ENCODE data around the gene CNNM3.
A peak's percentile ranks its signal among the peaks of the same experiment; 100 is the strongest.

CNNM3 gene

GRCh38 chr2:96866986-96867755 lies 51.1 kb downstream of the CNNM3 start:
- no peak for DNase-seq

- DNase-seq: no peak
These were observed 51.9 kb downstream of the CNNM3 start for GRCh38 chr2:96867756-96868554.

DNA sequence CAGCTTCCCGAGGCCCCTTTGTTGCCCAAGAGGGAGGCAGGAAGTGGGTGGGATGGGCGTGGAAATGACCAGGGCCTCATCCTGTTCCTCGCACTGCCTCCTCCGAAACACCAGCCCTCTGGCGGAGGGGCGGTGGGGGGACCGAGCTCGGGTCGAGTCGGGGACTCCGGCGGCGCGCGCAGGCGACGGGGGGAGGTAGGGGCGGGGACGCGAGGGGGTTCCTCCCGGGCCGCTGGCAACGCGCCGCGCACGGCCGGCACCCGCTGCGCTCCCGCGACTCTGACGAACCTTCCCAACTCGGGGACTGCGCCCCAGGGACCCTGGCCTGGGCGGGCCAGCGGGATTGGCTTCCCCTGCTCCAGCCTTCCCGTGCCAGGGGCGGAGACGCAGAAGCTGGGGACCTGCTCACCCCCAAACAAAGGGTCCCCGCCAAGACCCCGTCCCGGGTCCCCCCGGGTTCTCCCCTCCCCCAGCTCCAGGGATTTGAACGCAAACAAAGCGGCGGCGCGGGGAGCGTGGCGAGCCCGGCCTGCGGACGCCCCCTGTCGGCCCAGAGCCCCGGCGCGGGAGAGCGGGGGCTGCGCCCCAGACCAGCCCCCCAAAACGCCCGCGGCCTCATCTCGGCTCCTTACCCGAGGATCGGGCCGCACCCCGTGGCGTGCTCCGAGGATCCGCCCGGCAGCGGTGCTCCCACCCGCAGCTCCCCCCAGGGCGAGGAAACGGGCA lies 52.6 kb downstream of the CNNM3 start:
- peak; percentile 69 for DNase-seq

GRCh38 chr2:96869281-96869821 lies 53.3 kb downstream of the CNNM3 start:
- no peak for DNase-seq

DNA sequence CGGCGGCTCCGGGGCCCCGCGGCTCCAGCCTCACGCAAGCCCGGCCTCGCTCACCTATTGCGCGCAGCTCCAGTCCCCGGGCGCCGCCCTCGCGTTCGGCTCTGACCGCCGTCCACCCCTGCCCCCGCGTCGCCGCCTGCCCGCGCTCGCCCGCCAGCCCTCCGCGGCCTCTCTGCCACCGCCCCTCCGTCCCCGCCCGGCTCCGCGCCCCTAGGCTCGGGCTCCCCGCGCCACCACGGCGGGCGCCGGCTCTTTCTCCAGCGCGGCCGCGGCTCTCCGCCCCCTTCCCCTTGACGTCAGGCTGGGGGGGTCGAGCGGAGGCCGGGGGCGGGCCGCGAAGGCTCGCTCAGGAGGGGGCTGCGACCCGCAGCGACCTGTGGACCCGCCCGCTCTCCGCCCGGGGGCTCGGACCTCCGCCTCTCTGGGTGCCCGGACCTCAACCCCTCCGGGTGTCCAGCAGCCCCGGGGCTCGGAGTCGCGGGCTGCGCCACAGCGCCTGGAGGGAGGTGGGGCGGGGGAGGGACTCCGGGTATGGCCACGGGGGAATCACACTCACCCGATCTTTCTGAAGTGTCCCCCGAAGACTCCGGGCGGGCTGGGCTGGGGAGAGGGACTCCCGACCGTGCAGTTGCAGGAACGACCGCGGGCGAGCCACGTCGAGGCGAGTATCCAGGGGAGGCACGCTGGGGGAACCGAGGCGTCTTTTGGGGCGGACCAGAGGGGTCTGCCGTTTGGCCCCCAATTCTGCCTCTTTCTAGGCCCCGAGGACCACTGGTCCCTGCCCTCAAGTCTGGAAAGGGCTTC lies 54.0 kb downstream of the CNNM3 start, which contains the start of gene SEMA4C:
Gene SEMA4C (minus strand): TSS at position 259 of the 804 bp plus-strand sequence. CDS start 2,194 bp downstream, outside the sequence.
- no peak for DNase-seq

DNA sequence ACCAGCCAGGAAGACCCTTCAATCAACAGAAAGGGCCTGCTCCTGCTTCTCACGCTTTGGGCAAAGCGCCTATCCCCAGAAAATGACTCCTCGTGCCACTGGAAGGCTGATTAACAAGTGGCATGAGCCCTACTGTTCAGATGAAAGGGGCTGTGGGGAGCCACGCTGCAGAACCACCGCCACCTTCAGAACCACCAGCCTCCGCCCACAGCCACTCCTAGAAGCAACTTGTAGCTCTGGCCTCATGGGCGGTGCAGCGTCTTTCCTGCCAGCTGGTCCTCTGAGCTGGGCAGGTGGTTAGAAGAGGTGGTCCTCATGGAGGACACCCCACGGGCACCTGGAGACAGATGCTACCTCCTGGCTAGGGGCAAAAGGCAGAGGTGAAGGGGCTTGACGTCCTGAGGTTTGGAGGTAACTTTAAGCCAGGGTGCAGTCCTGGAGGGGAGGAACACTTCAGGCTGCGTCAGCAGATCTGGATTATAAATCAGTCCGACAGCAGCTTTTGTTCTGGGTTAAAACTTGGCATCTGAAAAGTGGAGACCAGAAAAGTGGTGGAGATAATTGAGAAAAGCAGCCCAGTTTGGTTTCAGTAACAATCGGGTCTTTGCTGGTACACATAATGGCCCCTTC lies 54.7 kb downstream of the CNNM3 start:
- peak; percentile 15 for DNase-seq

GRCh38 chr2:96872591-96873349 lies 56.7 kb downstream of the CNNM3 start:
- DNase-seq: no peak

DNA sequence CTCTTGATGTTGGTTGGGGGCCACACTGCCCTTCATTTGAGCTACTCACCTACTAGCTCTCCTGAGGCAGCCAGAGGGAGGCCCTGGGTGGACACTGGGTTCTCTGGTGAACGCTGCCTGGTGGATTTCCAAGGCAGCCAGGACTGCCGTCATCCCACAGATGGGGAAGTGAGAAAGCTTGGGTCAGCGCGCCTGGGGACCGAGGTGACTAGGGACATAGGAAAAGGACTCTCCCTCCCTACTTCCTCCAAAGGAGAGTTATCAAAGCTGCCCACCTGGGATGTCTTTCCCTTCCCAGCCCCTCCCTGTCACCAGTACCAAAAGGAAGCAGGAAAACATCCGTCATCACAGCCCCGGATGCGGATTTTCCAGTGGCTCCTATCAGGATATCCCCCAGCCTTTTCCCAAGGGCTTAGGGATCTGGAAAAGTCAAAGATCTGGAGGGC lies 57.6 kb downstream of the CNNM3 start:
- no peak for DNase-seq

DNA sequence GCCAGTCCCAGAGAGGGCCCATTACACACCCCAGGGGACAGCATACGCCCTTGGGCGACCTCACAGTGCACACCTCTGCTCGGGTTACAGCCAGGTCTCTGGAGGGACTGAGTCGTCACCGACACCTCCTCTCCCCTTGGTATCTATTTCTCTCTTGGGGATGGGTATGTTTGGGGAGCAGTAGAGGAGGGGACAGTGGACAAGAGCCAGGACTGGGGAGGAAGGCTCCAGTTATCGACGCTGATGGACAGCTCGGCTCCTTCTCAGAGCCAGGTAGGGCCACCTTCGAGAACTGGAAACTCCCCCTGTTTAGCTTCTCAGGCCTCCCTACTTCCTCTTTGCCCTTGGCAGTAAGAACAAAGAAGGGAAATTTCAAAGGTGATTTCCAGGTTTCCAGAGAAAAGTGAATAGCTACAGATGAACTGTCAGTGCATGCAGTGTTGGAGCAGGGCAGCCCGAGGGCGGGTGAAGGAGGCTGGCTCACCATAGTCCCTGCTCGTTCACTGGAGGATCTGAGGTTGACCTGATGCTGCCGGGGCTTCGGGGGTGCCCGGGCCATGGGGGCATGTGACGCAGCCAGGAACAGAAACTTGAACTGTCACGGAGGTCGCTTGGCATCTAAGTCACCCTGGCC lies 58.2 kb downstream of the CNNM3 start:
- DNase-seq: no peak

GRCh38 chr2:96875498-96876268 lies 59.6 kb downstream of the CNNM3 start:
- DNase-seq: no peak

GRCh38 chr2:96876269-96877041 lies 60.4 kb downstream of the CNNM3 start:
- no peak for DNase-seq

- DNase-seq: no peak
These were observed 61.0 kb downstream of the CNNM3 start for GRCh38 chr2:96877042-96877451.

DNA sequence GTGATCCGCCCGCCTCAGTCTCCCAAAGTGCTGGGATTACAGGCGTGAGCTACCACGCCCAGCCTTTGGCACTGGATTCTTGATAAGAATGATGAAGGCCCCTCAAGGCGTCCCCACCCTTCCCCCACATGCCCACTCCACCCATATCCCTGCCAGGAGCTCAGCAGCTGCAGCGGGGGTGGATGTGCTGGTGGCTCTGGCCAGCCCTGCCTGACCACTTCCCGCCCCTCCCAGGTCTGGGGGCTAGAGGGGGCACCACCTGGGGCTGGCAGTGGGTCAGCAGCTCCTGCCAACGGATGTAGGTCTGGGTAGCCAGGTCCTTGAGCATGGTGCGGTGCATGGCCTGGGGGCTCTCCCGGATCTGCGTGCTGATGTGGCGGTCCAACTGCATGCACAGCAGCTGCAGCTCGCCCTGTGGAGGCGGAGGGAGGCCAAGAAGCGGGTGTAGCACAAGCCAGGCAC lies 61.6 kb downstream of the CNNM3 start:
- DNase-seq: no peak

GRCh38 chr2:96878171-96878570 lies 62.1 kb downstream of the CNNM3 start:
- DNase-seq: no peak

- DNase-seq: no peak
These were observed 62.9 kb downstream of the CNNM3 start for GRCh38 chr2:96878796-96879544.

DNA sequence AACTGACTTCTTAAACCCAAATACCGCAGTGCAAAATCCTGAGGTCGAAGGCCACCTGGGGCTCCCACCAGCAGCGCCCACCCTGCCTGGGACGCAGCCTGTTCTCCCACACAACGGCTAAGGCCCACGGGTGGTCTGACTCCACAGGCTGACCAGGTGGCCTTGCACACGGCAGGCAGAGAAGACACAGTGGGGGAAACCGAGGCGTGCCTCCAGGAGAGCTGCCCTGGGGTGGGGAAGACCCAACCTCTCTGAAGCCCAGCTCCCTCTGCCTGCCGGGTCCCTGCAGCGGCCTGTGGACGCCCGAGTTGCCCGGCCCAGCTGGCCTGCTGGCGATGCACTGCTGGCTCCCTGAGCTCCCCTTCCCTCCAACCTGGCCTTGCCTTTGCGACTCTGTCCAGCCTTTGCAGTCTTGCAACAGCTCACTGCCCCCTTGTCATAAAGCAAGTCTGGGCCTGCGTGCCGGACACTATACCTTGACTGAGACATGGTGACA lies 63.5 kb downstream of the CNNM3 start:
- no peak for DNase-seq

- no peak for DNase-seq
These were observed 64.8 kb downstream of the CNNM3 start for GRCh38 chr2:96880891-96881273.

Data from NCI-H2081 treated with DMSO at 0.1 percent for 48 hours (cell line).